GM23338 (cell line): Measurements from ENCODE around the gene ZMAT5. TPM values are rescaled to one million over a fixed set of nuclear protein-coding genes. Genes with fewer than 3 reads are reported as not detected.
"Not testable (repeated sequence)": the region's sequence is repeated elsewhere in the genome, so short reads cannot be mapped to it uniquely, and the experiment has no call there.

ENCODE experiments used
- ATAC-seq: fragments of 200-7000 bp; cut with Tn5 transposase; 3 replicates; pipeline ENCODE4 v1.9.1; 2020
- DNase-seq: peaks from one replicate; pipeline ENCODE4 v3.0.0-alpha.2; 2015; ENCODE audit warnings: low spot score
- H2AFZ ChIP-seq: fragments of 200-600 bp; sonication (generic); 2 replicates; pipeline ENCODE4 v1.8.0; 2016; ENCODE audit warnings: antibody characterized with exemption, mild to moderate bottlenecking, moderate library complexity
- H3F3A ChIP-seq: fragments of 200-600 bp; sonication (generic); replicated peaks from 2 replicates; pipeline ENCODE4 v1.8.0; 2017; ENCODE audit warnings: antibody characterized with exemption, mixed run types, low read depth
- H3K27ac ChIP-seq: fragments of 200-600 bp; sonication (generic); 2 replicates; pipeline ENCODE4 v1.6.1; 2016; ENCODE audit warnings: low read depth
- H3K27me3 ChIP-seq: fragments of 200-600 bp; sonication (generic); 2 replicates; pipeline ENCODE4 v1.8.0; 2016; ENCODE audit warnings: mild to moderate bottlenecking, mixed run types, moderate library complexity; ENCODE audit not compliant: insufficient read depth
- H3K36me3 ChIP-seq: fragments of 200-600 bp; sonication (generic); 2 replicates; pipeline ENCODE4 v1.8.0; 2016; ENCODE audit warnings: mild to moderate bottlenecking; ENCODE audit not compliant: insufficient read depth
- H3K4me1 ChIP-seq: fragments of 200-600 bp; sonication (generic); 2 replicates; pipeline ENCODE4 v1.8.0; 2016; ENCODE audit warnings: mild to moderate bottlenecking, moderate library complexity; ENCODE audit not compliant: insufficient read depth
- H3K4me2 ChIP-seq: fragments of 200-600 bp; sonication (generic); 2 replicates; pipeline ENCODE4 v1.7.1; 2017; ENCODE audit warnings: mixed run types
- H3K4me3 ChIP-seq: fragments of 200-600 bp; sonication (generic); 2 replicates; pipeline ENCODE4 v1.6.1; 2016; ENCODE audit warnings: mixed run types
- H3K79me2 ChIP-seq: fragments of 200-600 bp; sonication (generic); replicated peaks from 2 replicates; pipeline ENCODE4 v1.8.0; 2017; ENCODE audit warnings: mild to moderate bottlenecking; ENCODE audit not compliant: insufficient read depth
- H3K9me2 ChIP-seq: fragments of 200-600 bp; sonication (generic); 2 replicates; pipeline ENCODE4 v1.8.0; 2017; ENCODE audit not compliant: insufficient read depth
- H4K20me1 ChIP-seq: fragments of 200-600 bp; sonication (generic); replicated peaks from 2 replicates; pipeline ENCODE4 v1.8.0; 2017; ENCODE audit warnings: mild to moderate bottlenecking; ENCODE audit not compliant: insufficient read depth
- H3K27ac Mint-ChIP-seq: 2 replicates; pipeline ENCODE4 v1.8.0; 2020; ENCODE audit warnings: inconsistent platforms, mild to moderate bottlenecking, moderate library complexity, mixed read lengths
- H3K27me3 Mint-ChIP-seq: 3 replicates; pipeline ENCODE4 v1.8.0; 2022; ENCODE audit warnings: low read depth, mild to moderate bottlenecking, moderate library complexity, mixed read lengths, inconsistent platforms; ENCODE audit not compliant: insufficient read depth, poor library complexity
- H3K36me3 Mint-ChIP-seq: 3 replicates; pipeline ENCODE4 v1.8.0; 2021; ENCODE audit warnings: low read depth, mild to moderate bottlenecking, inconsistent platforms, moderate library complexity, mixed read lengths
- H3K4me1 Mint-ChIP-seq: 3 replicates; pipeline ENCODE4 v1.8.0; 2020; ENCODE audit warnings: mild to moderate bottlenecking, inconsistent platforms, mixed read lengths
- H3K4me3 Mint-ChIP-seq: 3 replicates; pipeline ENCODE4 v1.8.0; 2021; ENCODE audit warnings: moderate library complexity, mild to moderate bottlenecking, inconsistent platforms, mixed read lengths
- H3K9me3 Mint-ChIP-seq: 3 replicates; pipeline ENCODE4 v1.8.0; 2020; ENCODE audit warnings: moderate library complexity, mild to moderate bottlenecking, inconsistent platforms, mixed read lengths
- CREB1 ChIP-seq: fragments of 250-450 bp; sonication (Bioruptor Pico); IDR thresholded peaks from 2 replicates; pipeline ENCODE4 v1.5.0; 2020; ENCODE audit warnings: low read depth, mild to moderate bottlenecking, moderate library complexity
- EZH2 ChIP-seq: fragments of 200-600 bp; sonication (generic); IDR thresholded peaks from one replicate; pipeline ENCODE4 v1.8.0; 2017; ENCODE audit warnings: antibody characterized with exemption, mild to moderate bottlenecking, low read depth; ENCODE audit not compliant: unreplicated experiment
- JUNB ChIP-seq: IDR thresholded peaks from one replicate; pipeline ENCODE4 v1.6.1; 2016; ENCODE audit warnings: antibody characterized with exemption; ENCODE audit not compliant: unreplicated experiment
- ZNF114 ChIP-seq: fragments of 250-450 bp; sonication (Bioruptor Pico); IDR thresholded peaks from 2 replicates; pipeline ENCODE4 v1.5.0; 2020; ENCODE audit warnings: mild to moderate bottlenecking, moderate library complexity
- polyA plus RNA-seq: library from polyadenylated mRNA; unstranded; fragments of >200 nt; fragmentation: Nextera tagmentation; extraction: Ambion mirVana; gene quantifications from 2 replicates; pipeline ENCODE4 v1.2.1, GENCODE V29; 2016
- total RNA-seq: library from RNA; depleted of rRNA; stranded (reverse); fragments of >200 nt; shearing (Covaris generic); gene quantifications from 2 replicates; pipeline ENCODE4 v1.2.3, GENCODE V29; 2014

ZMAT5 gene
- total and polyA plus RNA-seq, 2 experiments from 2014 or later, result 14.6 to 25.4 TPM

DNA sequence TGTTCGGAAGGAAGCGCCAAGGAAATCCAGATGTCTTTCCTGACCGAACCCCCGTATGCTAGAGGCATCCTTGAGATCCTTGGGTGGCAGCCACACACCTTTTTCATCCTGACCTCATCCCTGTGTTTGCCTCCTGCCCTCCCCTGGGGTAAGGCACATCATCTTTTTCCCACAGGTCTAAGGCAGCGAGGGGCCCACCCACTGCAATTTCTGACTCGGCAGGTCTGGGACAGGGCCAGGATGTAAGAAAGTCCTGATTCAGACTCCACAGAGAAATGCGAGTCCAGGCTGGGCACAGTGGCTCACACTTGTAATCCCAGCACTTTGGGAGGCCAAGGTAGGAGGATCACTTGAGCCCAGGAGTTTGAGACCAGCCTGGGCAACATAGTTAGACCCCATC is 10.5 kb downstream of the ZMAT5 start:
- no peaks in the 10 kb centered on the region for H3K9me3 Mint-ChIP-seq
- ATAC-seq (no peak), DNase-seq (no peak)
- H3K4me1 Mint-ChIP-seq, result no peaks in the 10 kb centered on the region; the same call in 2 of the 3 replicates
- no peak overlapping the region for H3K4me3 Mint-ChIP-seq
- Histone ChIP-seq H3K36me3 (no peaks in the 10 kb centered on the region), H4K20me1 (no peaks in the 10 kb centered on the region), H3K4me1 (no peaks in the 10 kb centered on the region), H3F3A (no peaks in the 10 kb centered on the region), H3K4me3 (no peak overlapping the region), H2AFZ (no peak overlapping the region), H3K79me2 (no peaks in the 10 kb centered on the region), H3K9me2 (no peaks in the 10 kb centered on the region), H3K4me2 (no peak overlapping the region), H3K27me3 (no peaks in the 10 kb centered on the region), H3K27ac (no peak overlapping the region)
- no peaks in the 10 kb centered on the region for H3K36me3 Mint-ChIP-seq
- H3K27ac Mint-ChIP-seq, result no peak overlapping the region
- H3K27me3 Mint-ChIP-seq, result peaks cover 6% of the 10 kb centered on the region
- no peak for TF ChIP-seq CREB1 (CRISPR knock-in tag)

DNA sequence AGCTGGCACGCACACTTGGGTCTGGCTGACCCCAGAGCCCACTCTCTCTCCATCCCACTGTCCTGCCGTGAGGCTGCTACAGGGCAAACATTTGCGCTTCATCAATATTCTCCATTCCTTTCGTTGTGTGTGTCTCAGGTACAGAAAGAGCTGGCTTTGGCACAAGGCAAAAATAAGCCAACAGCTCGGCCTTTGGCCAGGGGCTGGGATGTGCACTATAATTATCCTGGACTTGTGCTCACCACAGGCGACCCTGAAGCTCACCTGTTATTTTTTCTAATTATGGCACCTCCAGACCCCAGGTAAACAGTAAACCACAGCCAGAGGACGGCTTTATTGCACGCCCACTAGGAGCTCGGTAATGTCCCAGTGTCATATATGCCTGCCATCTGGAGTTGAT is 10.9 kb downstream of the ZMAT5 start:
- Mint-ChIP-seq H3K27ac (no peak overlapping the region), H3K27me3 (peaks cover 6% of the 10 kb centered on the region), H3K4me1 (no peaks in the 10 kb centered on the region; the same call in 2 of the 3 replicates), H3K4me3 (no peak overlapping the region), H3K9me3 (no peaks in the 10 kb centered on the region), H3K36me3 (no peaks in the 10 kb centered on the region)
- H3K9me2 ChIP-seq, result no peaks in the 10 kb centered on the region
- H4K20me1 ChIP-seq, result no peaks in the 10 kb centered on the region
- H2AFZ ChIP-seq, result no peak overlapping the region
- ATAC-seq, result no peak
- H3K4me1 ChIP-seq, result no peaks in the 10 kb centered on the region
- H3K4me3 ChIP-seq, result no peak overlapping the region
- no peaks in the 10 kb centered on the region for H3K79me2 ChIP-seq
- no peaks in the 10 kb centered on the region for H3K27me3 ChIP-seq
- no peaks in the 10 kb centered on the region for H3F3A ChIP-seq
- DNase-seq, result no peak
- H3K27ac ChIP-seq, result no peak overlapping the region
- no peak overlapping the region for H3K4me2 ChIP-seq
- no peak for TF ChIP-seq EZH2
- TF ChIP-seq ZNF114, result no peak
- TF ChIP-seq JUNB, result no peak
- no peaks in the 10 kb centered on the region for H3K36me3 ChIP-seq

- ATAC-seq, H3K79me2 ChIP-seq, H4K20me1 ChIP-seq, H3K9me3 Mint-ChIP-seq, H3K4me3 ChIP-seq, H3K27ac Mint-ChIP-seq, H3K27me3 ChIP-seq, H3K27me3 Mint-ChIP-seq, H3F3A ChIP-seq, DNase-seq, H3K27ac ChIP-seq, H3K36me3 ChIP-seq, H3K36me3 Mint-ChIP-seq, H3K4me1 ChIP-seq, H3K4me2 ChIP-seq, H3K4me1 Mint-ChIP-seq, H3K4me3 Mint-ChIP-seq, H2AFZ ChIP-seq, H3K9me2 ChIP-seq: not testable (repeated sequence)
Measured at GRCh38 chr22:29754658-29755395, 12.0 kb downstream of the ZMAT5 start.
